Uterus (tissue), 2 donors: Measurements from ENCODE around the gene ALDH7A1.

Experiments used
- POLR2A ChIP-seq, 2 donors: fragments of 450-650 bp; IDR thresholded peaks; one replicate each; pipeline ENCODE4 v1.6.1; 2016; ENCODE audit warnings: antibody characterized with exemption in 2 of 2, mild to moderate bottlenecking in 1 of 2, moderate library complexity in 1 of 2
- TF ChIP-seq, protein P1 (sequence below), 4 experiments: fragments of 200-600 bp in 2 of 4; fragments of 450-650 bp in 2 of 4; sonication (generic) in 2 of 4; IDR thresholded peaks; one replicate each; pipeline ENCODE4 v1.5.1; 2016 to 2019; ENCODE audit warnings: antibody characterized with exemption in 4 of 4, mild to moderate bottlenecking in 2 of 4, moderate library complexity in 1 of 4

DNA sequence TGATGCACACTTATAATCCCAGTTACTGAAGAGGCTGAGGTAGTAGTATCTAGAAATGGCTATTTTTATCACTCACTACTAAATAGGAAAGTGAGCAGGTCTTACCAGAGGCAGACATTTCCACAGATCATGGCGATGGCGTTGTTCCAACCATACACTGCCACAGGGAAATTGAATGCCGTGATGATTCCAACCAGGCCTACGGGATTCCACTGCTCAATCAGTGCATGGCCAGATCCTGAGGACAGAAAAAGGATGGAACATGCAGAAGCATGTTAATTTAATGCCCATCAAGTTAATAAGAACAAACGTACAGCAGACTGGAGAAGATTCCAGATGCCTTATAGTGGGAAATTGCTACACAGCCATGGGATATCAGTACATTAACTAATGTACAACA is 18.0 kb downstream of the ALDH7A1 start:
- TF ChIP-seq POLR2A (IDR thresholded peaks at IDR 0.05) = no peak
- TF ChIP-seq, protein P1, sequence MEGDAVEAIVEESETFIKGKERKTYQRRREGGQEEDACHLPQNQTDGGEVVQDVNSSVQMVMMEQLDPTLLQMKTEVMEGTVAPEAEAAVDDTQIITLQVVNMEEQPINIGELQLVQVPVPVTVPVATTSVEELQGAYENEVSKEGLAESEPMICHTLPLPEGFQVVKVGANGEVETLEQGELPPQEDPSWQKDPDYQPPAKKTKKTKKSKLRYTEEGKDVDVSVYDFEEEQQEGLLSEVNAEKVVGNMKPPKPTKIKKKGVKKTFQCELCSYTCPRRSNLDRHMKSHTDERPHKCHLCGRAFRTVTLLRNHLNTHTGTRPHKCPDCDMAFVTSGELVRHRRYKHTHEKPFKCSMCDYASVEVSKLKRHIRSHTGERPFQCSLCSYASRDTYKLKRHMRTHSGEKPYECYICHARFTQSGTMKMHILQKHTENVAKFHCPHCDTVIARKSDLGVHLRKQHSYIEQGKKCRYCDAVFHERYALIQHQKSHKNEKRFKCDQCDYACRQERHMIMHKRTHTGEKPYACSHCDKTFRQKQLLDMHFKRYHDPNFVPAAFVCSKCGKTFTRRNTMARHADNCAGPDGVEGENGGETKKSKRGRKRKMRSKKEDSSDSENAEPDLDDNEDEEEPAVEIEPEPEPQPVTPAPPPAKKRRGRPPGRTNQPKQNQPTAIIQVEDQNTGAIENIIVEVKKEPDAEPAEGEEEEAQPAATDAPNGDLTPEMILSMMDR (IDR thresholded peaks at IDR 0.05) = no peak
